HG03378 (cell line): ENCODE measurements around the gene ARHGEF2.
A peak's percentile ranks its signal among the peaks of the same experiment; 100 is the strongest.

Experiments
- ATAC-seq: cut with Tn5 transposase; IDR thresholded peaks from one replicate; pipeline ENCODE4 v1.9.1; 2021; ENCODE audit warnings: mild to moderate bottlenecking, moderate library complexity; ENCODE audit not compliant: unreplicated experiment

ARHGEF2 gene

DNA sequence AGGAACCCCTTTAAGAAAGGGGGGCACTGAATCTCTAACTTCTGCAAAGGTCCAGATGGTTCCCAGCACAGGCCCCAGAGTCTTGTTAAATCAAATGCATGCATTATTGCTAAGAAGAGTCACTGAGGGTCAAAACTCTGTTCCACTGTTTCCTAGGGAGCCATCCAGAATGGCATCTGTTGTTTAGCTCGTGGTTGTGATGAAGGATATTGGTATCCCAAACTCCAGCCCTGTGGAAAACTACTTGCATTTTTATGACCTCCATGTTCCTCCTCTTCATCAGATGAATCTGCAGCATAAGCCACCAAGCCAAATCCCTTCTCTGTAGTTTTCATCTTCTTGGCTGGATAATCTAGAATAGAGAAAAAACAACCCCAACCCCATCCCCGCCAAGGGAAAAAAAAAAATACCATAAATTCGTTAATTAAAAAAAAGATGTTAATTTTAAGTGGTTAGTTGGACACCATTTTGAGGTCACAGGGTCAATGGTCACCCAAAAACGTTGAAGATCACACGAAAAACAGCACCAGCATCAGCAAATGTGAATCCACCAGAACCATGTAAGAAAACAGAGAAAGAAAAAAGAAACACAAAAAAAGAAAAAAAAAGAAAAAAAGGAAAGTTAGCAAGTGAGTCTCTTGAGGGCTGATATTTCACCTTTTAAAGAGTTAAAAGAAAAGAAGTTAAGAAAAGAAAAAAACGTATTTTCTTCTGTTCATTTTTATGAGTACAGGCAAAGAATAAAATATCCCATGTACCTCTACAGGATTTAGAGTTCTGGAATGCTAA is 64.2 kb downstream of the ARHGEF2 start:
- no peak for ATAC-seq

DNA sequence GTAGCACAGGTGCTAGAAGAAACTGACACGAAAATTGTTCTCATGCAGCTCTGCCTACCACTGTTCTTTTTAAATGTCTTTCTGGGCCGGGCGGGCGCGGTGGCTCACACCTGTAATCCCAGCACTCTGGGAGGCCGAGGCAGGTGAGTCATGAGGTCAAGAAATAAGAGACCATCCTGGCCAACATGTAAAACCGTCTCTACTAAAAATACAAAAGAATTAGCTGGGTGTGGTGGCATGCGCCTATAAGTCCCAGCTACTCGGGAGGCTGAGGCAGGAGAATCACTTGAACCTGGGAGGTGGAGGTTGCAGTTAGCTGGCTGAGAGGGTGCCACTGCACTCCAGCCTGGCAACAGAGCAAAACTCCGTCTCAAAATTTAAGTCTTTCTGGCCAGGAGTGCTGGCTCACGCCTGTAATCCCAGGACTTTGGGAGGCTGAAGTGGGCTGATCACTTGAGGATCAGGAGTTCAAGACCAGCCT is 66.3 kb downstream of the ARHGEF2 start:
- no peak for ATAC-seq

DNA sequence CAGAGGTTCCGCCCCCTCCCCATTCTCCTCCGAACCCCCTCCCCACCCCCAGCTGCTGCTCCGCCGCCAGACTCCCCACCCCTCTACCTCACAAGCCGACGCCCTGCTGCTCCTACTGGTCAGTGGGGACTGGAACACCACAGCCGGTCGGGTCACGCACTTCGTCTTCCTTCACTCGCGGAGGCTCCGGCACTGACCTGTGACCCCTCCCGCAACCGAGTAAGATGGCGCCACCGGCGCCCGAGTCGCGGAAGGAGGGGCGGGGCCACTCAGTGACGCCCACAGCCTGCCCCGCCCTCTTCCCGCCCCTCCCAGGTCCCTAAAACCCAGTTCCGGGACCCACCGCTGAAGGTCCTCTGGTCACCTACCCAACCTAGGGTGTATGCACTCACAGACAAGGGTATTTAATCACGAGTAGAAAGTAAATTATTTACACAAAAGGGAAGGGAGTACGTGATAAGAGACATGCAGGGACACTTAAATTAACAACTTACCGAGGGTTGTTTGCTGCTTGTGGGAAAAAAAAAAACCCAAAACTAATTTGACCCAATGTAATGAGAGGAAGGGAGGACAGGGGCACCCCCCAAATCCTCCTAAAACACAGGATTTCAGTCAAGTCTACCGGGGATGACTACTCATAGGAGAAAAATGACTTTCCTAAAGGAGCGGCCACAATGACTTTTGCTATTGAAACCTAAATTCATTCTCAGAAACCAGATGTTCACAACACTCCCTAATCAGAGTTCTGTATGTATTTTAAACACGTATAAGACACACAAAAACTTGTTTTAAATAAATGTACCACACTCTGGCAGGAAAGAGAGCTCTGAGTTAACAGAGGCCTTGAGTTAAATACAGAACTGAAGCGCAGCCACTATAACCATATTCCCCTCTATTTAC is 66.9 kb downstream of the ARHGEF2 start, which contains the start of gene RIT1:
RIT1 (minus strand) TSS at position 194 of the 900 bp plus-strand sequence. CDS start 588 bp downstream, outside the sequence.
- ATAC-seq: peak; percentile 64

DNA sequence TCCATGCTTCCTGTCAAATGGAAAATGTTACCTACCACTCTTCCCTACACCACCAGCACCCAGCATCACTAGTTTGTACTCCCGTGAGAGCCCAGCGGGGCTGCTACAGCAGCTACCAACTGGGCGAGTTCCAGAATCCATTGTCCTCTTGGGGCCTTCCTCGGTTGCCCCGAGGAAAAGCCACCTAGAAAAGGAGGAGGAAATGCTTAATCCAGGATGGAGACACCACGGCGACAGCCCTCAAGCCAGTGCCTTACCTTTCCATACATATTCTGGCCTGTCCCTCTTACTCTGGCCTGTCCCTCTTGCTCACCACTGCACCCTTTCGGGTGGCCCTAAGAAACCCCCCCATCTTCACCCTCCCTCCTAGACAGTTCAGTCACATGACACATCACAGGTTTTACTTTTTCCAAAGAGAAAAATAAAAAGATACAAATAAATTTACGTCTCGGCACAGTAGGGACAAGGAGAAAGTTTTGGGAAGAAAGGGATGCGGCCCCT is 67.7 kb downstream of the ARHGEF2 start:
- no peak for ATAC-seq

DNA sequence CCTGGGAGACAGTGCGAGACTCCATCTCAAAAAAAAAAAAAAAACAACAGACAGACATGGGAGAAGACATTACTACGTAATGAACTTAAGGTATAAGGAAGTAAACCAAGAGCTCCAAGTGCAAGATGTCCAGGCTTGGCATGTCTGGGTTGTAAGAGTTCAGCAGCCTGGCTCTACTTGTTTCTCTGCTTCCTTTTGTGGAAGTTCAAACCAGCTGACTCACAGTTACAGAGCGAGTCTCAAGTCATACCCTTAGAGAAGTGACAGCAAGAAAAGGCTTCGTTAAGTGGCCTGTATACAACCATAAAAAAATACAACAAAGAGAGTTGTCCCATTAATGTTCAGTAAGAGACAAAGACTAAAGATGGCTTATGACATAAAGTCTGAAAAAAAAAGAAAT is 68.5 kb downstream of the ARHGEF2 start:
- ATAC-seq: no peak

DNA sequence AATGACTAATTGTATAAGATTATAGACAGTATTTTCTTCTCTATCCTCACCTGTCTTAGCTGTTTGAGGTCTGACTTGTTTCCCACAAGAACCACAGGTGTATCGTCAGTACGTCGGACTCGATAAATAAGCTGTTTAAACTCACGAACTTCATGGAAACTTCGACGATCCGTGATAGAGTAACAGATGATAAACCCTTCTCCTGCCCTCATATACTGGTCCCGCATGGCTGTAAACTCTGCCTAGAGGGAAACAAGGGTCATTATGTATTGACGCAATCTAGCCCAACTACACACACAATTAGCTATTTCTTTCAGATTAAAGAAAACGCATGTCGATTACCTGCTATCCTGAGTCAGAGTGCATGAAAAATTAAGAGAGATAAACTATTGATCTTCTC is 74.1 kb downstream of the ARHGEF2 start:
- no peak for ATAC-seq

DNA sequence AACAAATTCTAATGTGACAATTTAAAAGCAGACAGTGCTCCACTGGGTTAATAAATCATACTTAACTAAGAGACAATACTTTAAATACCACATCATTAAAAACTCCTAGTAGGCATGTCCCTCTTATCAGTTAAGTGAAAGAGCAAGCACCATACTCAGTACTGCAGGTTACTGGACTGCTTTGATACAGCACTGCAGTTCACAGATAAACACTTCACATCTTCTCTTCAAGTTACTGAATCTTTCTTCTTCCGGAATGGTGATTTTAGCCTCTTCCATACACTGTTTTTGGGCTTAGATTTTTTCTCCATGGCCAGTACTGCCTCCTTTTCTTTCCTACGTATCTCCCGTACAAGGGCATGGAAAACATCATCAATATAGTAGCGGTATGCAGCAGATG is 78.2 kb downstream of the ARHGEF2 start:
- no peak for ATAC-seq

DNA sequence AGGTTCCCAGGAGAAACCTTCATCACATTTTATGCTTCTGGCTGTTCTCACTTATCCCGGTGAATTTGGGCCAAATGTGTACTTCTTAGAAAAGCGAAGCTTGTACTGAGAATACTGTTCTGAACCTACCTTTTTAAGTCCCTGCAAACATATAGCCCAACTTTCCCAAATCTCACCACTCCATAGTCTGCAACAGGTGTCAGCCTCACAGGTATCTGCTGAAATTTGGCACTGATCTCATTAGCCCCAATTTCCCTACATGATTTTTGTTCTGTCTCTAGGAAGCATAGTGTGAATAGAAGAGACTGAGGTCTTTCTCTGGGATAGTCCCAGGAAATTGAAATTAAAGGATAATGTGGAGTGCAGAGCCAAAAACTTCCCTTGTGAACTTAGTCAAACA is 78.7 kb downstream of the ARHGEF2 start:
- no peak for ATAC-seq

DNA sequence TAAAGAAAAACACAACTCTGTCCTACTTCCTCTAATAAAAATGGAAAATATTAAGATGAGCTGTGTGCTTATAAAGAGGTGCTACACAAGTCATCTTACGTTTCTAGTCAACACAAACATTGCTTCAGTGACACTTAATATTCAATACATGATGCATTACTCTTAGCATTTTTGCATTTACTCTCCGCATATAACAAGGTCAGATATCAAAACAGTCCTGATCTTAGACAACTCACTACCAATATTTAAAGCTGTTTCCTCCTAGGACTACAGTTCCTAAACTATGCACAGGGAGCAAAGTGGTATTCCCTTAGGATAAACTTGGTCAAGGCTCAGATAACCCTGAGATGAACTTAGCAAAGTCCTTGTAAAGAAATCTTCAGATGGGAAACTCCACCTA is 79.5 kb downstream of the ARHGEF2 start:
- no peak for ATAC-seq

DNA sequence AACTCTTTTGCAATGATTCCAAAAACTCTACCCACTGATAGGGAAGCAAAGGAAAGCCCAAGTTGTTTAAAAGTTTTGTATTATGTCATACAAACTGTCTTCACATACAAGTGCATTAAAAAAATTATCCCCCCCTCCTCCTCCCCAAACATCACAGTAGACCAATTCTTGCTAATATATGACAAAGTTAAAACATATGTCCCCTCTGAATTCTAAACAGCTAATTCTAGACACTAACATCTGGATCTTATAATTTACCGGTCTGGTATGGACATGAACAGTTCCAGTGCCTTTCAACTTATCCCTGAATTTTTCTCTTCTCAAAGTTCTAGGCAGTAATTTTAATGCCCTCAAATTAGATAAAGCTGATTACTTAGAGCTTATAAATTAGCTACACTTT is 80.6 kb downstream of the ARHGEF2 start:
- ATAC-seq: no peak
